ENCODE results near the gene PYCARD. TPM values are rescaled to one million over a fixed set of nuclear protein-coding genes. Genes with fewer than 3 reads are reported as not detected.

PYCARD gene
- total RNA-seq, 1 experiment from 2014 or later: 99.4 TPM

DNA sequence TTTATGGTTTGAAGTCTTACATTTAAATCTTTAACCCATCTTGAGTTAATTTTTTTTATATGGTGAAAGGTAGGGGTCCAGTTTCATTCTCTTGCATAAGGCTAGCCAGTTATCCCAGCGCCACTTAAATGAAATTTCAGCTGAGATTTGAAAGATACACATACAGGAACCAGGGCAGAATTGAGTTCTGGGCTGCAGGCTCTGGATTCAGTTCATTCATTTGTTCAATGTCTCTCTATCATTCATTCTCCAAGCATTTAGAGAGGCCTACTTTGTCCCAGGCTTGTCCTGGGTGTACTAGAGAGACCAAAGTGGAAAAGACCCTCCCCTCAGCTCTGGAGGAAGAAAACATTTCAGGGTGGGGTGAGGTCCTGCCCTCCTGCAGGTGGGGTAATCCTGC is 10.8 kb upstream of the PYCARD start:
- Histone ChIP-seq H3K27ac (ENCODE audit: low read length) (no peak overlapping the region), H3K27me3 (ENCODE audit: control insufficient read depth, insufficient read depth, low read length) (no peaks in the 10 kb centered on the region), H3K4me1 (ENCODE audit: control insufficient read depth, insufficient read depth, low read length) (peaks cover 7% of the 10 kb centered on the region; the same call in 1 of the 2 replicates), H3K9me3 (ENCODE audit: control insufficient read depth, insufficient read depth, low read depth, low read length) (no peaks in the 10 kb centered on the region), H3K36me3 (ENCODE audit: control insufficient read depth, insufficient read depth, low read length) (no peaks in the 10 kb centered on the region; the same call in 1 of the 2 replicates), H3K4me3 (ENCODE audit: low read depth in 2 of 2, low read length in 2 of 2) (no peak overlapping the region)
- TF ChIP-seq, protein P1, sequence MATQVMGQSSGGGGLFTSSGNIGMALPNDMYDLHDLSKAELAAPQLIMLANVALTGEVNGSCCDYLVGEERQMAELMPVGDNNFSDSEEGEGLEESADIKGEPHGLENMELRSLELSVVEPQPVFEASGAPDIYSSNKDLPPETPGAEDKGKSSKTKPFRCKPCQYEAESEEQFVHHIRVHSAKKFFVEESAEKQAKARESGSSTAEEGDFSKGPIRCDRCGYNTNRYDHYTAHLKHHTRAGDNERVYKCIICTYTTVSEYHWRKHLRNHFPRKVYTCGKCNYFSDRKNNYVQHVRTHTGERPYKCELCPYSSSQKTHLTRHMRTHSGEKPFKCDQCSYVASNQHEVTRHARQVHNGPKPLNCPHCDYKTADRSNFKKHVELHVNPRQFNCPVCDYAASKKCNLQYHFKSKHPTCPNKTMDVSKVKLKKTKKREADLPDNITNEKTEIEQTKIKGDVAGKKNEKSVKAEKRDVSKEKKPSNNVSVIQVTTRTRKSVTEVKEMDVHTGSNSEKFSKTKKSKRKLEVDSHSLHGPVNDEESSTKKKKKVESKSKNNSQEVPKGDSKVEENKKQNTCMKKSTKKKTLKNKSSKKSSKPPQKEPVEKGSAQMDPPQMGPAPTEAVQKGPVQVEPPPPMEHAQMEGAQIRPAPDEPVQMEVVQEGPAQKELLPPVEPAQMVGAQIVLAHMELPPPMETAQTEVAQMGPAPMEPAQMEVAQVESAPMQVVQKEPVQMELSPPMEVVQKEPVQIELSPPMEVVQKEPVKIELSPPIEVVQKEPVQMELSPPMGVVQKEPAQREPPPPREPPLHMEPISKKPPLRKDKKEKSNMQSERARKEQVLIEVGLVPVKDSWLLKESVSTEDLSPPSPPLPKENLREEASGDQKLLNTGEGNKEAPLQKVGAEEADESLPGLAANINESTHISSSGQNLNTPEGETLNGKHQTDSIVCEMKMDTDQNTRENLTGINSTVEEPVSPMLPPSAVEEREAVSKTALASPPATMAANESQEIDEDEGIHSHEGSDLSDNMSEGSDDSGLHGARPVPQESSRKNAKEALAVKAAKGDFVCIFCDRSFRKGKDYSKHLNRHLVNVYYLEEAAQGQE (IDR thresholded peaks at IDR 0.05; ENCODE audit: insufficient read depth in 1 of 2, low read depth in 2 of 2, low read length in 1 of 2): no peak
- in situ Hi-C loops (cut with HindIII; ENCODE audit: low pct_unique_long_range_greater_than_20kb, low sequenced_read_pairs) (no loop called here), intact Hi-C loops (cut with micrococcal nuclease; ENCODE audit: unreplicated experiment) (loop anchor here (10.0 kb wide), 1 partner anchor 71 kb away; no protein-coding TSS in a partner anchor)
- ChIA-PET CTCF (no interaction called here), POLR2A (no interaction called here)
- DNase-seq (ENCODE audit: low read depth, low spot score): no peak
- BruUV-seq (replicated peaks): no TSS peak
- ATAC-seq: no peak

DNA sequence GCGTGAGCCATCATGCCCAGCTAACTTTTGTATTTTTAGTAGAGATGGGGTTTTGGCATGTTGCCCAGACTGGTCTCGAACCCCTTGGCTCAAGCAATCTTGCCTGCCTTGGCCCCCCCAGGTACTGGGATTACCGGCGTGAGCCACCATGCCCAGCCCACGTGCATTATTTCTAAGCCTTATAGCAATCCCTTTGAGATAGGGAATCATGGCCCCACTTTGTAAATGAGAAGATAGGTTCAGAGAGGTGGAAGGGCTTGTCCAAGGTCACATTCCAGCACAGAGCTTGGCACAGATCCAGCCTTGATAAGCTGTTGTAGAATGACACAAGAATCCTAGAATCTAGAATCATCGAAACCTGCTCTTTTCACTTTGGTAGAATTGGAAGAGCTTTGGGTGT is 4.2 kb upstream of the PYCARD start:
- POLR2A ChIA-PET: no interaction called here
- no TSS peak for BruUV-seq (replicated peaks)
- intact Hi-C loops (cut with micrococcal nuclease; ENCODE audit: unreplicated experiment): loop anchor here (10.0 kb wide), 1 partner anchor 58 kb away; no protein-coding TSS in a partner anchor
- CTCF ChIA-PET: no interaction called here
- DNase-seq (ENCODE audit: low read depth, low spot score): no peak
- ATAC-seq: no peak
- in situ Hi-C loops (cut with HindIII; ENCODE audit: low pct_unique_long_range_greater_than_20kb, low sequenced_read_pairs): no loop called here
- H3K27me3 ChIP-seq (ENCODE audit: control insufficient read depth, insufficient read depth, low read length): no peaks in the 10 kb centered on the region
- H3K36me3 ChIP-seq (ENCODE audit: control insufficient read depth, insufficient read depth, low read length): no peaks in the 10 kb centered on the region
- H3K4me1 ChIP-seq (ENCODE audit: control insufficient read depth, insufficient read depth, low read length): peaks cover 12% of the 10 kb centered on the region
- no peaks in the 10 kb centered on the region for H3K9me3 ChIP-seq (ENCODE audit: control insufficient read depth, insufficient read depth, low read depth, low read length)
- no peak overlapping the region for H3K4me3 ChIP-seq (ENCODE audit: low read depth in 2 of 2, low read length in 2 of 2)
- TF ChIP-seq POLR2AphosphoS5 (IDR thresholded peaks at IDR 0.05; ENCODE audit: low read depth, low read length) (no peak), TCF7L2 (IDR thresholded peaks at IDR 0.05; ENCODE audit: low read depth, low read length) (no peak)
- TF ChIP-seq, protein P2, sequence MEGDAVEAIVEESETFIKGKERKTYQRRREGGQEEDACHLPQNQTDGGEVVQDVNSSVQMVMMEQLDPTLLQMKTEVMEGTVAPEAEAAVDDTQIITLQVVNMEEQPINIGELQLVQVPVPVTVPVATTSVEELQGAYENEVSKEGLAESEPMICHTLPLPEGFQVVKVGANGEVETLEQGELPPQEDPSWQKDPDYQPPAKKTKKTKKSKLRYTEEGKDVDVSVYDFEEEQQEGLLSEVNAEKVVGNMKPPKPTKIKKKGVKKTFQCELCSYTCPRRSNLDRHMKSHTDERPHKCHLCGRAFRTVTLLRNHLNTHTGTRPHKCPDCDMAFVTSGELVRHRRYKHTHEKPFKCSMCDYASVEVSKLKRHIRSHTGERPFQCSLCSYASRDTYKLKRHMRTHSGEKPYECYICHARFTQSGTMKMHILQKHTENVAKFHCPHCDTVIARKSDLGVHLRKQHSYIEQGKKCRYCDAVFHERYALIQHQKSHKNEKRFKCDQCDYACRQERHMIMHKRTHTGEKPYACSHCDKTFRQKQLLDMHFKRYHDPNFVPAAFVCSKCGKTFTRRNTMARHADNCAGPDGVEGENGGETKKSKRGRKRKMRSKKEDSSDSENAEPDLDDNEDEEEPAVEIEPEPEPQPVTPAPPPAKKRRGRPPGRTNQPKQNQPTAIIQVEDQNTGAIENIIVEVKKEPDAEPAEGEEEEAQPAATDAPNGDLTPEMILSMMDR (IDR thresholded peaks at IDR 0.05): no peak
- TF ChIP-seq, protein P1 (IDR thresholded peaks at IDR 0.05; ENCODE audit: insufficient read depth in 1 of 2, low read depth in 2 of 2, low read length in 1 of 2): no peak
- no peak overlapping the region for H3K27ac ChIP-seq (ENCODE audit: low read length)

Data from Panc1 (cell line).